DOHH2 (cell line): ENCODE data around the gene ZBTB45.

ENCODE experiments used
- CTCF ChIP-seq: fragments of 200-600 bp; sonication (generic); IDR thresholded peaks from one replicate; pipeline ENCODE4 v1.5.1; 2014; ENCODE audit warnings: antibody characterized with exemption, mild to moderate bottlenecking, low read depth, low read length; ENCODE audit not compliant: poor library complexity, severe bottlenecking
- EZH2phosphoT487 ChIP-seq: fragments of 200-600 bp; sonication (generic); IDR thresholded peaks from 2 replicates; pipeline ENCODE4 v1.6.1; 2017; ENCODE audit warnings: borderline replicate concordance, mild to moderate bottlenecking, antibody characterized with exemption, low read length, moderate library complexity, mixed read lengths

DNA sequence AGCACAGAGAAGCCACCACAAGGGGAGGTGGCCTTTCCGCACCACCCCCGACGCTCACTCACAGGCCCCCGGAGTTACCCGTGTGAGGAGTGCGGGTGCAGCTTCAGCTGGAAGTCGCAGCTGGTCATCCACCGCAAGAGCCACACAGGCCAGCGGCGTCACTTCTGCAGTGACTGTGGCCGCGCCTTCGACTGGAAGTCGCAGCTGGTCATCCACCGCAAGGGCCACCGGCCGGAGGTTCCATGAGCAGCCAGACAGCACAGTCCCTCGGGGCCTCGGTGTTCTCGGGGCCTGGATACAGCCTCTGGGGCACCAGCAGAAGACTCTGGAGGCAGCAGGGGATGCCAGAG is 39.2 kb downstream of the ZBTB45 start:
- TF ChIP-seq CTCF, result no peak
- no peak for TF ChIP-seq EZH2phosphoT487
